NCI-H128 (cell line): ENCODE results near the gene SLC44A1.

Experiments used
- DNase-seq: peaks from one replicate; lab custom pipeline; 2025; ENCODE audit not compliant: unreplicated experiment; lab: John Stamatoyannopoulos, UW

SLC44A1 gene

DNA sequence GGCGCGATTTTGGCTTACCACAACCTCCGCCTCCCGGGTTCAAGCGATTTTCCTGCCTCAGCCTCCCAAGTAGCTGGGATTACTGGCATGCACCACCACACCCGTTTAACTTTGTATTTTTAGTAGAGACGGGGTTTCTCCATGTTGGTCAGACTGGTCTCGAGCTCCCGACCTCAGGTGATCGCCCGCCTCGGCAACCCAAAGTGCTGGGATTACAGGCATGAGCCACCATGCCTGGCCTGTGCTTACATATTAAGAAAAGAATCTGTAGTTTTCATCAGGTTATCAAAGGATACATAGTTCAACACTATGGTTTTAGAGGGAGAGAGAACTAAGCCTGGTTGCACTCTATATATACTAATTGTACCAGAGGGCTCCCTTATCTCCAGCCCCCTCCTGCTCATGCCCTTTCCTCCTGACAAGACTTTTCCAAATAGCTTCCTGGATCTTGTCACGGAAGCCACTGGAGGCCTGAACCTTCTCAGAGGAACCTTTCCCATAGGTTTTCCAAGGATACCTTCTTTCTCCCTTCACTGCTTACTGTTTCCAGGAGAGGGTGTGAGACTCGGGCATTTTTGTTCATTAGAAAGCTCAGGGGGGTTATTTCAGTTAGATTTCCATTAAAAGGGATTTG, 53.1 kb downstream of the SLC44A1 start:
- DNase-seq = no peak

DNA sequence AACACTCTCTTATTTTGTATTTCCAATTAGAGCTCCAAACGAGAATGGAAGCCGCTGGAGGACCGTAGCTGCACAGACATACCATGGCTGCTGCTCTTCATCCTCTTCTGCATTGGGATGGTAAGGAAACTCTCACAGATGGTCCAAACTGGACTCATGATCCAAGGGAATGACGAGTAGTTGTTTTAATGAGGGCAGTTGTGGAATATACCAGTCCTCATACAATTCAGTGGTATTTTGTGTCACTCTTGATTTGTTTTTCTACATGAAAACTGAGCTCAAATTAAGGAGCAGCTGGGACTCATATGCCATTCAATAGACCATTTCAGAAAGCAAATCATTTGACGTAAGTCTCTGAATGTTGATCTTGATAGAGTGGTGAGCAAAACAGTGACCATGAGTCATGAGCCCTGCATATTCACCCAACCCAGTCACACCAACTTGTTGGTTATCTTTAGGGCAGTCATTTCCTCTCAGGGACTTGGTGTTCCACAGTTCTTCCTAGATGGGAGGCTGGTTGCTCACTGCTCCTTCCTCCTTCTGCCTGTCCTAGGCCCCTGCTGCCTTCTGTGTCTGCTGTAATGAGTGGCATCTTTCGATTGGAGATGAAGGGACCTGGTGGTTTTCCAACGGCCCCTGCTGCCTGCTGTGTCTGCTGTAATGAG, 54.9 kb downstream of the SLC44A1 start:
- no peak for DNase-seq

DNA sequence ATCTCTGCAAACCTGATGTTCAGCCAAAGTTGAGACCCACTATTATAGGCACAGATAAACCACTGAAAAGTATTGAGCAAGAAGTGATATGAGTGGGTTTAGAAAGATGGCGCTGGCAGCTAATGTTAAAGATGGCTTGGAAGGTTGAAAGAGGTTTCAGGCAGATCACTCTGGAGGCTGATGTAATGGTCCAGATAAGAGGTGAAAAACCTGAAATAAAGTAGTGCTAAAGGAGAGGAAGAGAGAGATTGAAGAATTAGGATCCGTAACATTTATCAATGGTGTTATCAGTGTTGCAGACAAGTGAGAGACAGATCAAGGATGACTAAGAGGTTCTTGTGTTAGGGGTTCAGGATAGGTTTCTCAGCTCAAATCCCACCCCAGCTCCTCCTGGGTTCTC, 58.3 kb downstream of the SLC44A1 start:
- no peak for DNase-seq

DNA sequence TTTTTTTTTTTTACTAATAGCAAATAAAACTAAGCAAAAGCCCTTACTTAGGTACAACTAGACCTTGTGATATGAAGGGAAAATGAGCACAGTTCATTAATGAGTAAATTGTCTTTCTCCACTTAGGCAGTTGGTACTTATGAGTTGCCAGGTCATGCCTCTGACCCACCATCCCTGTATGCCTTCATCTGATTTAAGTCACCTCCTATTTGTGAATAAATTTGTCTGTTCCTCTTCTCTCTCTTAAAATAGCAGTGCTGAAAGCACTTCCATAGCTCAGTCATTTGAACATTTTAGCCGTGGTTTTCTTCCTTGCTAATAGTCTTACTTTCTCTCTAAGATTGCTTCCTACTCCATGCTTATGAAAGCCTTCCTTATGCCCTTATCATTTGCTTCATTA, 61.4 kb downstream of the SLC44A1 start:
- DNase-seq = no peak

DNA sequence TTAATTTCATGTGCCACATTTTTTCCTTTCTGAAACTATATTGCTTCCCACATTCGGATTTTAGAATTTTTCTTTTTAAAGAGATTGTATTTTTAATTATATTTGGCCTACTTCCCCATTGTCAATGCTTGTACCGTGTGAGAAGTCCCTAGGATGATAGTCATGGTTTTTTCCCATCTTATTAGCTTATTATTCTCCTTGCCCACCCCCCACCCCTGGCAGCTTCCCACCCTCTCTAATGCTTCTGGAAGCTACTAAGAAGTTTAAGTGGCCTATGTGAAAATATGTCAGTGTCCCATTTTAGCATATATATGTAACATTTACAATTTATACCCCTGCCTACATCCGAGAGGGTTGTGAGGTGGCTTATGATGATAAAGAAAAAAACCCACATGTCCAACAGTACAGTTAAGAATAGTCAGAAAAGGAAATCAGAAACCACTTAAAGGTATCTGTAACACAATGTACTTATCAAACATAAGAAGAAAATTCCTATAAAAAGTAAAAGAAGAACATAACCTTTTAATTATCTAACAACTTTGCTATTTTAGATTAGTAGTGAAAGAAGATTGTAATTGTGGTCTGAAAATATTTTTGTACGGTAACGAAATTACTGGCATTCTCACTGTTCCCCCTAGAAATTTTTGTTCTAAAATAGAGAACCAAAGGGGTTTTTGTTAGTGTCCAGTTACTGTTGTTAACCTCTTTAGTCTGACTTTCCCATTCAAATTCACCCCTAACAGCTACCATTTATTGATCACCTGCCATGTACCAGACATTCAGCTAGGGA, 62.1 kb downstream of the SLC44A1 start:
- no peak for DNase-seq

DNA sequence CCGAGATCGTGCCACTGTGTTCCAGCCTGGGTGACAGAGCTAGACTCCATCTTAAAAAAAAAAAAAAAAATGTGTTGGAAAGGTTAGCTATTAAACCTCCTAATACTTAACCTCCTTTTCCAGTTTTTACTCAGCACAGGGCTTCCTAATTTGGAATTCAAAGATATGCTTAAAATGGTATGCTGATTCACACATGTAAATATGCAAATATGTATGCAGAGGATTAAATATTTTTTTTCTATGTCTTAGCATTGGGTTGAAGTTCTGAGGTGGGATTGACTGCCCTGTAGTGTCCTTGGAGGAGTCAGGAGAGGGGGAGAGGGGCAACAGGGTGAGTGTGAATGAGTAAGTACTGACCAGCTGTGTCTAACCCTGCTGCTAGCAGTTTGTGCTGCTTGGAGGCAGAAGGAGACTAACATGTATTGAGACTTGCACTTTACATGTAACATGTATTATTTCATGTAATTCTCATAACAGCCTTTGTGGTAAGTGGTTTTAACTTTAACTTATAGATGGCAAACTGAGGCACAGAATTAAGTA, 63.2 kb downstream of the SLC44A1 start:
- DNase-seq = no peak

DNA sequence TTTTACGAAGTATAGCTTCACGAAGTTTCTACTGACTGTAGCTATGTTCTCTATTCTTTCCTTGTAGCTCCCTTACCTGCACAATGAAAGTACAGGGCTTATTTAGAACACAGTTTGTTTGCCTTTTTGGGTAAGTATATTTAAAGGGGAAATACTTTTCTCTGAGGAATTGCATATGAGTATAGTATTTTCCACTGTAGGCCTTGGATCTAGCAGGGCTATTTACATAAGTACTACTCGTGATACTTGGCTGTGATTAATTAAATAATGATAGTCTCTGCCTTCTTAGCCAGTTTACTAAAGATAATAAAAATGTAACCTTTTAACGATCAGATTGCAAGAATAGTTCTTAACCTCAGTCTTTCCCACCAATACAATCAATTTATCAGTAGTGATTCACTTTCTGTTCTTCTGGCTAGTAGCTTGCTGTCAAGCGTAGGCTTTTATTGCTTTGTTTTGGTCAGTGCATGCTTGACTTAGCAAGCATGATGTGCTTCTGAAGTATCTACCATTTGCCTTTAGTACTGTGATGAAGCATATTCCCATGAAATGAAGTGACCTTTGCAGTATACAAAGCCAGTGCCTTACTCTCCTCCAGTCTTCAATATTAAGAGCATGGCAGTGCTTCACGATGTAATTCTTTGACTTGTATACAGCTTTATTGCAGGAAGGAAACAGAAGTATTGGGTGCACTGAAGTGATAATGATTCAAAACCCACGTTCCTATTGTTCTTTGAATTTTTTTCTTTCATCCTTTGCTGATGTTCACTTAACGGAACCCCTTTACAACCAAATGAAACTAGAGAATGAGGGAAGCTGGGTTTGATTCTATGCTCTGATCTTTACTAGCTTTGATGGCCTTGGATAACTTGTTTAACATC, 64.2 kb downstream of the SLC44A1 start:
- no peak for DNase-seq

DNA sequence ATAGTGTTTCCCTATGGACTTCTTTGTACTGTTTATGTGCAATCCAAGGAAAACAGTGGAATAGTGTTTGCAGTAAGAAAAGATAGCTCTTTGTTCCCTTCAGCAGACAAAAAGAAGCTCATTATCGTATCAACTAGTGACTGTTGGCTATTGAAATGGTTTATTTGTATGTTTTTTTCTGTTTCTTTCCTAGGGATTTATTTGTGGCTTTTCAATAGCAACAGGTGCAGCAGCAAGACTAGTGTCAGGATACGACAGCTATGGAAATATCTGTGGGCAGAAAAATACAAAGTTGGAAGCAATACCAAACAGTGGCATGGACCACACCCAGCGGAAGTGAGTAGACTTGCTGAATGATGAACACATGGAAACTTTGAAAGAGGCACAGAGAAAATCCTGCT, 65.1 kb downstream of the SLC44A1 start:
- DNase-seq = no peak

DNA sequence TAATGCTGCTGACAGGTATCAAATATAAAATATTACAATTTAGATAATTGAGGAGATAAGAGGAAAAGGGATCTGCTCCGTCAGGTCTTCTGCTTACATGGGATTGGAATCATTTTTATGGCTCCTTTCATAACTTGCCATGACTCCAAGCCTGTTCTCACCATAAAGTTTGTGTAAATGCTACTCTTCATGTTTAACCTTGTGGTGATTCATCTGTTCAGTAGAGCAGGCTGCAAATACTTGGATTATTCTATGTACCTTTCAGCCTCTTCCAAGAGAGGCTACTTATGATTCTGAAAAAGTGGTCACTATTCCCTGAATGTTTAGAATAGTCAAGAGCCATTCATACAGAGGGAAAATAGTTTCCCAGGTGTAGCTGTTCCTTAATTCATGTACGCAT, 66.9 kb downstream of the SLC44A1 start:
- no peak for DNase-seq

DNA sequence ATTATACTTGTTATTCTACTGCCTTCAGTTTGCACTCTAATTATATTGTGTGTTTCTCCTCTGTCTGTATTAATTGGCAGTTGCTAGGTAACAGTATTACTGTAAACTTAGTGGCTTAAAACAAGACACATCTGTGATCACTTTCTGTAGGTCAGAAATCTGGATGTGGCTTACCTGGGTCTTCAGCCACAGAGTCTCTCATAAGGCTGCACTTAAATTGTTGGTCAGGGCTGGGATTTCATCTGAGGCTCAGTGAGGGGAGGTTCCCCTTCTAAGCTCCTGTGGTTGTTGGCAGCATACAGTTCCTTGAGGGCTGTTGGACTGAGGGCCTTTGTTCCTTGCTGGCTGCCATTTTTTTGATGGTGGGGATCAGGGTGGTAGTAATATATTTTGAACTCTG, 68.8 kb downstream of the SLC44A1 start:
- DNase-seq = no peak

DNA sequence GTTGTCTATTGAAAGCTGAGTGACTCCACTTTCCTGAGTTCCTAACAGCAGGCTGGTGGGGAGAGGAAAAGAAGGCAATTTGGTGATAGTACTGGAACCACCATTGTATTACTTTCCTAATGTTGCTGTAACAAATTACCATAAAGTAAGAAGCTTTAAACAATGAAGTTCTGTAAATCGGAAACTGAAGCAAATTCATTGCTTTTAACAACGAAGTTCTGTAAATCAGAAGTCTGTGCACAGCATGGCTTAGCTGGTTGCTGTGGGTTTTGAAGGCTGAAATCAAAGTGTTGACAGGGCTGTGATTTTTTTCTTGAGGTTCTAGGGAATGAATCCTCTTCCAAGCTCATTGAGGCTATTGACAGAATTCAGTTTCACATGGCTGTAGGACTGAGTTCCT, 72.3 kb downstream of the SLC44A1 start:
- DNase-seq = no peak

DNA sequence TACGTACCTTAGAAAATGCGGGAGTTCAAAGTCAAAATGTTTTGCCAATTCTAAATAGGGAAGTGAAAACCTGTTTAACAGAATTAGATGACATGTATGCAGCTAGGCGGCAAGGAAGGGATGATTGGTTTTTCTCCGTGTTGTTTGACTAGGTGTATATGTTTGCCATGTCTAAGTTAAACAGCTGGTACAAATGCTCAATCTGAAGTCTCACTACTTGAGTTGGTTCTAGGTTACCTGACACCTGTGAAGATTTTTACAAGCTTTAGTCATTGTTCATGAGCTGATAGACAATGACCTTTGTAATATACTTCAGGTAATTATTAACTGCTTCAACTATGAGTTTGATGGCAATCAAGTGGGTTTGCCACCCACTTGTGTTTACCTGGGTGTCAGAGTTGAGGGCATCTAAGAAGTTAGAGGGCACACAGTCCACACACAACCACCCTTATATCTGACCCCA, 74.3 kb downstream of the SLC44A1 start:
- DNase-seq = no peak

DNA sequence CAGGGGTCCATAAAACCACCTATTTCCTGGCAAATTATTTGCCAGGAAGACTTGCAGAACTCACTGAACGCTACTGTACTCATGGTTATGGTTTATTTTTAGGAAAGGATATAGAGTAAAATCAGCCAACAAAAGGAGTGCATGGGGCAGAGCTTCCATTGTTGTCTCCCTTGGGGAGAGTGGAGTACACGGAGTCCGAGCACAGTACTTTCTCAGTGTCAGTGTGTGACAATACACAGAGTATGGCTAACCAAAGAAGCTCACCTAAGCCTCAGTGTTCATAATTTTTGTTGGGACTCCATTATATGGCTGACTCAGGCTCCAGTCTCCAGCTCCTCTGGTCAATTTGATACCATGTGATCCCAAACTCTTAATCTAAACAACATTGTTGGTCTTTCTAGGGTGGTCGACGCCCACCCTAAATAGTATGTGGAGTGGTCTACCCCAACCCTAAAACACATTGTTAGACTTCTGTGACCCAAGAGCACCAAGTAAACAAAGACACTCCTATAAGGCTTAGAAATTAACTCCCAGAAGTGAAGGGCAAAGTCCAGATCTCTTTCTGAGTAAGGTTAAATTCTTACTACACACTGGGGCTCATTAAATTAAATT, 74.9 kb downstream of the SLC44A1 start:
- DNase-seq = no peak

DNA sequence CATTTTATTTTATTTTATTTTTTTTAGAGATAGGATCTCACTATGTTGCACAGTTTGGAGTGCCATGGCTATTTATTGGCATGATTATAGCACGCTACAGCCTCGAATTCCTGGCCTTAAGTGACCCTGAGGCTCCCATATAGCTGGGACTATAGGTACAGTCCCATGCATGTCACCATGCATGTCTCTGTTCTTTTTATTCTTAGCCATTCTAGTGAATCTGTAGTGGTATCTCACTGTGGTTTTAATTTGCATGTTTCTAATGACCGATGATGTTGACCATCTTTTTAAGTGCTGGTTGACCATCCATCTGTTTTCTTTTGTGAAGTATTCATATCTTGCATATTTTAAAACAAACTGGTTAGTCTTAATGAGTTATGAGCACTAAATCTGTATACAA, 76.1 kb downstream of the SLC44A1 start:
- DNase-seq = no peak

DNA sequence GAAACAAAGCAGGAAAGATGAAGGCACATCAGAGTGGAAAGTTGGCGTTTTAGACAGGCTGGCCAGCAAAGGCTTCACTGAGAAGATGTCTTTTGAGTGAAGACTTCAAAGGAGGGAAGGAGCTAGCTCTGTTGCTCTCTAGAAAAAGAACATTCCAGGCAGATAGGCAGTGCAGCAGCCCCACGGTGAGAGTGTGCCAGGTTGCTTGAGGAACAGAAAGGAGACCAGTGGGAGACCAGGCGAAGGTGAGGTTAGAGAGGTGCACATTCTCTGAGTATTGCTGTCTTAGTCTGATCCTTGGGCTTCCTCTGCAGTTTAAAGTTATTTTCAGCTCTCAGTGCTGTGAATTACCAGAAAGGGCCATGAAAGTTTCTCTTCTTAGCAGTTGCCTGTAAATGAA, 83.8 kb downstream of the SLC44A1 start:
- no peak for DNase-seq

DNA sequence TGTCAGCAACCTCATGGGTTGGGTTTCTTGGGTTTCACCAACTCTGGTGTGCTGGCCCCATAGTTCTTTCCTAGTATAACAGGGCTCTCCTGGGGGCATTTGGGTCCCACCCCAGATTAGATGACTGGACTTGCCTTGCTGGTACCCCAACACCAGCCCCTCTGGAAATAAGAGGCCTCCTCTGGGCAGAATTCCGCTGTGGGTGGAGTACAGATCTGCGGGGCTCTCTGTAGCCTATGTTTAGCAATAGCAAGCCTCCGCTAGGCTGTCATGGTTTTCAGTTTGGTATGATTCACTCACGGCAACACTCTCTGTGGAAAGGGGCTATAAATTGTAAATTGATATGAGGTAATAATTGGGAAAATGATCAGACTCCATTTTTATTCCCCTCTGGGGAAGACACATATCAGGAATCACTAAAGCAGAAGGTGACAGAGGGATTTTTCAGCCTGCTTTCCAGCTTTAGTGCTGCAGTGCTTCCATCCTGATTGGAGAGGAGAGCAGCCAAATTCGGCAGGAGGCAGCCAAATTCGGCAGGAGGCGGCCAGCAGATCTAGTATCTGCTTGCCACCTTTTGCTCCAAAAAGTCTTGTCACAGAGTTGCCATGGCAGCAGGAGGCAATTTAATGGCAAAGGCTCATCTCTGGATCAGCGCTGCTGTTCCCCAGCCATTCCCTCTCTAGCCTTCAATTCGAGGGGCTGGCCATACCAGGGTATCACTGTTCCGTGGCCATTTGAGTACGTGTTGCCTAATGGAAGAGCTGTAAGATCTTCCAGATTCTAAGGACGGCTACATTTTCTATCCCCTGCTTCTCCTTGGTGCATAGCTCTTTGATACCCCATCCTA, 84.6 kb downstream of the SLC44A1 start:
- no peak for DNase-seq

DNA sequence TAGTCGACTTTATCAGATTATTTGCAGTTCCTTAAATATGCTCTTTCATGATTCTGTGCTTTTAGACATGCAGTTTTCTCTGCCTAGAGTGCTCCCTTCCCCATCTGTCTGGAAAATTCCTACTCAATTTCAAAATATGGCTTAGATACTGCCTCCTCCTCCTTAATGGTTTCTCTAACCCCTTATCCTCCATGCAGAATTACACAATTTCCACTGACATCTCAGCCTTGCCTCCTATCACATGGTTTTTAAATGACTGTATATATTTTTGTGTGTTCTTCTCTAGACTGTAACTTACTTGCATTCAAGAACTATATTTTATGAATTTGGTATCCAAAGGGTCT, 85.2 kb downstream of the SLC44A1 start:
- no peak for DNase-seq

DNA sequence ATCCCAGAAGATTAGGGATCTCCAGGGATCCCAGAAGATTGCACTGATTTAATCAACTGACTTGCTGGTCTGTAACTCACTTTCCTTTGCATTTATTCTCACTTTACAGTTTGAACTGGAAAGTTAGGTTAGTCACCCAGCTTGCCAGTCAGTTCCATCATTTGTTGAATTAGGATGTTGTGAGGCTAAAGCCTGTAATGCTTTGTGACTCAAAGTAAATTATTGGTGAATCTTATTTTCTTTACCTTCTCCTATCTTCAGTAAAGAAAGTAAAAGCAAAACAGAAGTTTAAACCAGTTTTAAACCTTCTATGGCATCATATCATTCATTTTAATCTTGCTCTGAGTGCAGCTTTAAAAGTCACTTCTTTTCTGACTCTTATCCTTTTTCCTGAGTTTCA, 85.8 kb downstream of the SLC44A1 start:
- DNase-seq = no peak

DNA sequence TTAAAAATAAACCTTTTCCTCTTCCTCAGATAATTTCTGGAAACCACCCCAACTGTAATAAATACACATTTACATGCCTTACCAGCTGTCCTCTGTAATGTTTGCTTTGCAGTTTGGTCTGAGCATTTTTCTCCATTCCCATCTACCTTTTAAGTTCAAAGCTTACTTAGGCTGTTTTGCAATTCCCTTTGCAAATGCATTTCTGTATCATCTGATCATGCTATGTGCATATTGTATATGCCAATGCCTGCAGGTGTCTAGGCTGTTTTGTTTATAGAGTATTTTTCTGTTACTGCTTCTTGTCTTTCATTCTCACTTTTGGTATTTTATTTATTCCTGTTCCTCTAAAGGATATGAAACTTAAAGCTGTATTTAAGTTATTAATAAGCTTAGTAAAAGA, 86.3 kb downstream of the SLC44A1 start:
- DNase-seq = no peak

DNA sequence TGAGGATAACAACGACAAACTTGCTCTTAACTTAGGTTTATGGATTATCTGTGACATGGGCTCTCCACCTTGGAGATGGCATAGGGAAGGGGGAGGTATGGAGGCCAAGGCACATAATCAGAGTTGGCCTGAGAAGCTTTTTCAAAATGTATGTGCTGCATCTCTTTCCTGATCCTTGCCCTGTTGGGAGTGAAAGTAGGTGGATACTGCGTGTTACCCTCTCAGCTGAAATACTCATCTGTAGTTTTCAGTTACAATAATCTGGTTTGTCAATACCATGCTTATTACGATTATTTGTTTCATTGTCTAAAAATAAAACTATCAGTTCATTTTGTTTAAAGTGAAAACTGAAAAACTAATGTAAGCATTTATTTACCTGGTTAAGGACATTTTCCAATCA, 86.7 kb downstream of the SLC44A1 start:
- DNase-seq = no peak
